Stimulated activated effector memory CD8-positive, alpha-beta T cell treated with anti-CD3 and anti-CD28 coated beads, Interleukin-12 subunit alpha, Interleukin-12 subunit beta, amount 100 ng/mL, for 72 hours (primary cell): ENCODE measurements around the gene RPS3A.
"Not testable (repeated sequence)": the region's sequence is repeated elsewhere in the genome, so short reads cannot be mapped to it uniquely, and the experiment has no call there.

Experiments
- ATAC-seq: fragments of 150-1000 bp; cut with Tn5 transposase; 2 replicates; pipeline ENCODE4 v1.10.0; 2021
- DNase-seq, 2 donors: peaks; one replicate each; pipeline ENCODE4 v3.0.0; 2021 to 2022; ENCODE audit warnings: low spot score in 2 of 2
- H3K27ac Mint-ChIP-seq: one replicate; pipeline ENCODE4 v1.8.0; 2022; ENCODE audit warnings: mild to moderate bottlenecking, mixed read lengths
- H3K36me3 Mint-ChIP-seq: one replicate; pipeline ENCODE4 v1.8.0; 2022; ENCODE audit warnings: mild to moderate bottlenecking, mixed read lengths
- H3K4me1 Mint-ChIP-seq: one replicate; pipeline ENCODE4 v1.8.0; 2022; ENCODE audit warnings: mixed read lengths
- H3K4me3 Mint-ChIP-seq: one replicate; pipeline ENCODE4 v1.8.0; 2022; ENCODE audit warnings: mild to moderate bottlenecking, mixed read lengths
- H3K9me3 Mint-ChIP-seq: one replicate; pipeline ENCODE4 v1.8.0; 2022; ENCODE audit warnings: mixed read lengths

RPS3A gene

DNA sequence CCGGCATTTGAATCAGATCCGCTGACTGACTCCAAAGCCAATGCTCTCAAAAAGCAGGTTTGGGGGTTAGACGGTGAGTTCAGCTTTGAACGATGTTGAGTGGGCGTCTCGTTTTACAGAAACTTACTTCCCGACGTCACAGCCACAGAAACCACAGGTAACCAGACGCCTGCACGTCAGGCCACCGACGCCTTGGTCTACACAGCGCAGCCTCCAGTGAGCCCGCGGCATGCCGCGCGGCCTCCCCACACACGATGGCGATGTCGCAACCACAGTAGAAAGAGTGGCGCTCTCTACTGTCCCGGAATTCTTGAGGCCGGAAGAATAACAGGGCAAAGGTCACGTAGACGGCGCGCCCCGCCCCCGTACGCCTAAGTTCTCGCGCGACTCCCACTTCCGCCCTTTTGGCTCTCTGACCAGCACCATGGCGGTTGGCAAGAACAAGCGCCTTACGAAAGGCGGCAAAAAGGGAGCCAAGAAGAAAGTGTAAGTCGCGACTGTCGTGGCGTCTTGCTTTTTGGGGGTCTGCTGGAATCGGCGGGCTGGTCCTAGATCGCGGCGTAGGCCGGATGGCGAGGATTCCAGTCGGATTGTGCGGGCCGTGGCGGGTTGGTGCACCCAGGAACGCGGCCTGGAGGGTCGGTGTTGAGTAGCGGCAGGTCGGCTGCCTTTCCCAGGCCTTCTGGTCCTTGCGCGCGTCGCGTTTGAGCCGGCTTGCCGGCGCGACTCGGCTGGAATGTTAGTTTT lies at the start of gene RPS3A:
Gene RPS3A, plus strand, starts transcription at position 400 of the 747 bp plus-strand sequence. Its CDS starts 25 bp downstream, at position 425.
- H3K4me3 Mint-ChIP-seq: peak within 1 kb of the TSS; percentile 91
- H3K36me3 Mint-ChIP-seq: peaks cover 56% of the 10 kb centered on the region
- no peaks in the 10 kb centered on the region for H3K9me3 Mint-ChIP-seq
- DNase-seq (peak; percentile 99 to 100), ATAC-seq (peak; percentile 93)
- peaks cover 34% of the 10 kb centered on the region for H3K4me1 Mint-ChIP-seq
- peak within 1 kb of the TSS; percentile 99 for H3K27ac Mint-ChIP-seq

DNA sequence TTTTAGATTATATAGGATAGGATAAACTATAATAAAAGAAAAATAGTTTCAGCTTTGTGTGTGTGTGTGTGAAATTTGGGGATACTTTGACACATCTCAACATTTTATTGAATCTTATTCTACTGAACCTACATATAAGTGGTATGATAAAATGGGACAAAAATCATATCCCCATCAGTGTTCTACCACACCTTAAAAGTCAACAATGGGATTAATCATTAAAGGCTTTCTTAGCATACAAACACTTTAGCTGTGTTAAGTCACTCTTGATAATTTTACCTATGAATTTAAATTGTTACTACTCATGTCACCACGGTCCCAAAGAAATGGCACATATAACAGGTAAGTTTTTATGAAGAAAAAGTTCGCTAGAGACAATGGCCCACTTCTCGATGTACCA lies 46.6 kb upstream of the RPS3A start:
- DNase-seq: no peak
- Mint-ChIP-seq H3K27ac (no peak overlapping the region), H3K4me3 (no peak overlapping the region), H3K36me3 (no peaks in the 10 kb centered on the region), H3K9me3 (no peaks in the 10 kb centered on the region), H3K4me1 (no peaks in the 10 kb centered on the region)
- ATAC-seq: no peak

DNA sequence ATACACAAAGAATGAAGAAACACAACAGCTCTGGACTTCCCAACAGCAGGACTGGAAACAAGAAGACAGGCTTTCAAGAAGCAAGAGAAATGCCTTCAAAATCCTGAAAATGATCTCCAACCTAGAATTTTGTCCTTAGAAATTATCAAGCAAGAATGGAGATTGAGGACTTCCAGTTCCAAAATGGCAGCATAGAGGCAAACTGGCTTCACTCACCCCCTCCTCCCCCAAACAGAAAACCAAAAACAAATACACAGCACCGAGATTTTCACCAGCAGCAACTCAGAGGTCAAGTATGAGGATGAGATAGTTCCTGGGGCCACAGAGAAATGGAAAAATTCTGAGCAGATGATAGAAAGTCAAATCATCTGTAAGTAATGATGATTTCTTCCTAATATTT lies 43.9 kb upstream of the RPS3A start:
- no peak for ATAC-seq
- peaks cover 6% of the 10 kb centered on the region for H3K36me3 Mint-ChIP-seq
- no peak overlapping the region for H3K27ac Mint-ChIP-seq
- DNase-seq: no peak
- H3K4me3 Mint-ChIP-seq: no peak overlapping the region
- no peaks in the 10 kb centered on the region for H3K4me1 Mint-ChIP-seq
- no peaks in the 10 kb centered on the region for H3K9me3 Mint-ChIP-seq

DNA sequence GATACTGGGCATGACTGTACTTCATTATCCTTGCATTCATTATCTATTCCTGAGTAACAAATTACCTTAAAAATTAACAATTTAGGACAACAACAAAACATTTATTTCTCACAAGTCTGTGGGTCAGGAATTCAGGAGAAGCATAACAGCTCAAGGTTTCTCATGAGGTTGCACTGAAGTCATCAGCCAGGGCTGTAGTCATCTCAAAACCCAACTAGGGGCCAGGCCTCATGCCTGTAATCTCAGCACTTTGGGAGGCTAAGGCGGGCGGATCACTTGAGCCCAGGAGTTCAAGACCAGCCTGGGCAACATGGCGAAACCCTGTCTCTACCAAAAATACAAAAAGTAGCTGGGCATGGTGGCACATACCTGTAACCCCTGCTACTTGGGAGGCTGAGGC lies 36.3 kb upstream of the RPS3A start:
- peak; percentile 72 for ATAC-seq
- not testable (repeated sequence) for H3K36me3 Mint-ChIP-seq, H3K4me1 Mint-ChIP-seq, H3K9me3 Mint-ChIP-seq, DNase-seq, H3K4me3 Mint-ChIP-seq
- peak overlapping the region; percentile 43 for H3K27ac Mint-ChIP-seq

DNA sequence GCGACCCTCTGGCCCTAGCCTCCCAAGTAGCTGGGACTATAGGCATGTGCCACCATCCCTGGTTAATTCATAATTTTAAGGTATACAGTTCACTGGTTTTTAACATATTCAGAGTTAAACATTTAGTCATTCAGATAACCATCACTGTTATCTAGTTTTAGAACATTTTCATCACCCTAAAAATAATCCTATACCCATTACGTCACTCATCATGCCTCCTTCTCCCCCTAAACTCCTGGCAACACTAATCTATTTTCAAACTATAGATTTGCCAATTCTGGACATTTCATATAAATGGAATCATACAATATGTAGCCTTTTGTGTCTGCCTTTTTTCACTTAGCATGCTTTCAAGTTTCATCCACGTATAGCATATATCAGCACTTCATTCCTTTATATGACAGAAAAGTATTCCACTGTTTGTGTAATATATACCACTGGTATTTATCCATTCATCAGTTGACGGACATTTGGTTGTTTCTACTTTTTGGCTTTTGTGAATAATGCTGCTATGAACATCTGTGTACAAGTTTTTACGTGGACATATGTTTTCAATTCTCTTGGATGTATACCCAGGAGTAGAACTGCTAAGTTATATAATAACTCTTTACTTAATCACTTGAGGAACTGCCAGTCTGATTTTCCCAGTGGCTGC lies 32.0 kb upstream of the RPS3A start:
- no peak overlapping the region for H3K27ac Mint-ChIP-seq
- no peaks in the 10 kb centered on the region for H3K9me3 Mint-ChIP-seq
- no peaks in the 10 kb centered on the region for H3K36me3 Mint-ChIP-seq
- peaks cover 5% of the 10 kb centered on the region for H3K4me1 Mint-ChIP-seq
- ATAC-seq (no peak), DNase-seq (no peak)
- no peak overlapping the region for H3K4me3 Mint-ChIP-seq

DNA sequence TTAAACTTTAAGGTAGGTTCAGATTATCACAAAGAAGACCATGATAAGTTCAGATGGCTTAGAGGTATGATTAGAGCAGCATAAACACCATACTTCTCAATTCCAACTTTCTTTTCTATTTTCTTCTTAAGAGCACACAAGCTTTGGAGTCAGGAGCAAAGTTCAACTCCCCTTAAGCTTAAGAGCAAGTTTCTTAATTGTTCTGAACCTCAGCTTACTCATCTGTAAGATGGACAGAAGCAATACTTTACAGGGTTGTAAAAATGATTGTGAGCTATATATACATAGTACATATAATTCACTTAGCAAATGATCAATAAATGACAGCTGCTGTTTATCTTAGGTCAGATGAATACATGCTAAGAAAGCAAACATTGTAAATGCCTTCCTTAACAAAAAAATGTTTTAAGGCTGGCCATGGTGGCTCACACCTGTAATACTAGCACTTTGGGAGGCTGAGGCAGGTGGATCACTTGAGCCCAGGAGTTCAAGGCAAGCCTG lies 25.0 kb upstream of the RPS3A start:
- no peaks in the 10 kb centered on the region for H3K4me1 Mint-ChIP-seq
- H3K27ac Mint-ChIP-seq: peak overlapping the region; percentile 68
- DNase-seq (no peak), ATAC-seq (no peak)
- no peaks in the 10 kb centered on the region for H3K36me3 Mint-ChIP-seq
- no peak overlapping the region for H3K4me3 Mint-ChIP-seq
- no peaks in the 10 kb centered on the region for H3K9me3 Mint-ChIP-seq

DNA sequence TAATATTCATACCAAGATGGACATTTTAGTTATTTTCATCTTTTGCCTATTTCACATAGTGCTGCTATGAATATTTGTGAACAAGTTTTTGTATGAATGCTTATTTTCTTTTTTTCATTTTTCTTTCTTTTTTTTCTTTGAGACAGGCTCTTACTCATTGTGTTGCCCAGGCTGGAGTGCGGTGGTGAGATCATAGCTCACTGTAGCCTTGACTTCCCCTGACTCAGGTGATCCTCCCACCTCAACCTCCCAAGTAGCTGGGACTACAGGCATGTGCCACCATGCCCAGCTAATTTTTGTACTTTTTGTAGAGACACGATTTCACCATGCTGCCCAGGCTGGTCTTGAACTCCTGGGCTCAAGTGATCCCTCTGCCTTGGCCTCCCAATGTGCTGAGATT lies 21.4 kb upstream of the RPS3A start:
- not testable (repeated sequence) for H3K4me1 Mint-ChIP-seq

DNA sequence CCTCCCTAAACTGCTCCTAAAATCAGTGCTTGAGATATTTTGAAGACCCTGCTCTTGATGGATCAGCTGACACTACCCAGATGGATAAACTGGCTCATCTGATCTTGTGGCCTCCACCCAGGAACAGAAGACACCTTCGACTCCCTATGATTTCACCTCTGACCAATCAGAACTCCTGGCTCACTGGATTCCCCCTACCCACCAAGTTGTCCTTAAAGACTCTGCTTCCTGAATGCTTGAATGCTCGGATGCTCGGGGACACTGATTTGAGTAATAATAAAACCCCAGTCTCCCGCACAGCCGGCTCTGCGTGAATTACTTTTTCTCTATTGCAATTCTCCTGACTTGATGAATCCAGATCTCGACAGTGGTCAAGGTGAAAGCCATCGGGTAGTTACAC lies 12.0 kb upstream of the RPS3A start:
- H3K36me3 Mint-ChIP-seq: no peaks in the 10 kb centered on the region
- ATAC-seq (no peak), DNase-seq (no peak)
- no peak overlapping the region for H3K4me3 Mint-ChIP-seq
- H3K4me1 Mint-ChIP-seq: no peaks in the 10 kb centered on the region
- H3K9me3 Mint-ChIP-seq: no peaks in the 10 kb centered on the region
- H3K27ac Mint-ChIP-seq: no peak overlapping the region

More for the DNA sequence above, 21.4 kb upstream of the RPS3A start:
- not testable (repeated sequence) for H3K36me3 Mint-ChIP-seq, DNase-seq, H3K9me3 Mint-ChIP-seq, H3K4me3 Mint-ChIP-seq
- peak; percentile 88 for ATAC-seq
- H3K27ac Mint-ChIP-seq: peak overlapping the region; percentile 44

DNA sequence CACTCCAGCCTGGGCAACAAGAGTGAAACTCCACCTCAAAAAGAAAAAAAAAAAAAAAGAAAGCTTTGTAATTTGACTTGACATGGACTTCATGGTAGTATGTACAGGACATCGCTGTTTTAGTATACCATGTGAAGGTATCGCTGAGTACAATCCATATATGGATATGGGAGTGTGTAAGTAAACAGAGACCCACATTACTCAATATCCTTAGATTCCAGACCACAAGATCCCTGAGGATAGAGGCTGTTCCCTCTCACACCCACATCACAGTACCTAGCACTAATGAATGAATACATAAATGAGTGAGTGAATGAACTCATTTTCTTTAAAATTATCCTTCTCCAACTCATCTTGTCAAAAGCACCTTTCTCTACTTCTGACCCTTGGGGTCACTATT lies 8.4 kb upstream of the RPS3A start:
- H3K4me1 Mint-ChIP-seq: peaks cover 11% of the 10 kb centered on the region
- H3K36me3 Mint-ChIP-seq: no peaks in the 10 kb centered on the region
- H3K4me3 Mint-ChIP-seq: no peak overlapping the region
- no peak for ATAC-seq
- no peak overlapping the region for H3K27ac Mint-ChIP-seq
- DNase-seq: no peak
- no peaks in the 10 kb centered on the region for H3K9me3 Mint-ChIP-seq

DNA sequence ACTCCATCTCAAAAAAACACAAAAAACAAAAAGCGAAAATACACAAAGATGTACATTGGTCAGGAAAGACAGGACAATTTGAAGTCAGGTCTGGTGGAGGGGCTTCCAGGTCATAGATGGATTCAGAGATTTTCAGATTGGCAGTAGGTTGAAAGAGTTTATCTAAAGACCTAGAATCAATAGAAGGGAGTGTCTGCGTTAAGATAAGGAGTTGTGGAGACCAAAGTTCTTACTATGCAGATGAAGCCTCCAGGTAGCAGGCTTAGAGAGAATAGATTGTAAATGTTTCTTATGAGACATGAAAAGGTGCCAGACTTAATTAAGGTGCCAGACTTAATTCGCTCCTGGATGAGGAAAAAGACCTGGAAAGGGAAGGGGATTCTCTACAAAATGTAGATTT lies 6.9 kb upstream of the RPS3A start:
- no peak overlapping the region for H3K27ac Mint-ChIP-seq

DNA sequence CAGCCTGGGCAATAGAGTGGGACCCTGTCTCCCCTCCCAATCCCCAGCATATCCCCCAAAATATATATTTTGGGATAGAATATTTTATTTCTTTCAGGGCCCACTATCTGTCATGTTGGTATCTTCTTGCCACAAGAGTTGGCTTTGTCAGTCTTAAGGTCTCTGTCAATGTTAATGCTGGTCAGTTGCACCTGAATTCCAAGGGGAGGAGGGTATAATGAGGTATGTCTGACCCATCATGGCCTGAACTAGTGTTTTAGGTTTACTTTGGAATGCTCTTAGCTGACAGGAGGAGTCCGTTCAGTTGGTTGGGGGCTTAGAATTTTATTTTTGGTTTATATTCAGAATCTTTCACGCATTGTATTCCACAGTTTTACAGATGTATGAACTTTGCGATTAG lies 6.2 kb upstream of the RPS3A start:
- Mint-ChIP-seq H3K4me1 (peaks cover 13% of the 10 kb centered on the region), H3K27ac (no peak overlapping the region), H3K36me3 (no peaks in the 10 kb centered on the region), H3K4me3 (no peak overlapping the region), H3K9me3 (no peaks in the 10 kb centered on the region)
- no peak for DNase-seq
- no peak for ATAC-seq

More for the DNA sequence above, 6.9 kb upstream of the RPS3A start:
- ATAC-seq (no peak), DNase-seq (no peak)
- no peak overlapping the region for H3K4me3 Mint-ChIP-seq
- no peaks in the 10 kb centered on the region for H3K9me3 Mint-ChIP-seq
- H3K36me3 Mint-ChIP-seq: no peaks in the 10 kb centered on the region
- peaks cover 13% of the 10 kb centered on the region for H3K4me1 Mint-ChIP-seq

DNA sequence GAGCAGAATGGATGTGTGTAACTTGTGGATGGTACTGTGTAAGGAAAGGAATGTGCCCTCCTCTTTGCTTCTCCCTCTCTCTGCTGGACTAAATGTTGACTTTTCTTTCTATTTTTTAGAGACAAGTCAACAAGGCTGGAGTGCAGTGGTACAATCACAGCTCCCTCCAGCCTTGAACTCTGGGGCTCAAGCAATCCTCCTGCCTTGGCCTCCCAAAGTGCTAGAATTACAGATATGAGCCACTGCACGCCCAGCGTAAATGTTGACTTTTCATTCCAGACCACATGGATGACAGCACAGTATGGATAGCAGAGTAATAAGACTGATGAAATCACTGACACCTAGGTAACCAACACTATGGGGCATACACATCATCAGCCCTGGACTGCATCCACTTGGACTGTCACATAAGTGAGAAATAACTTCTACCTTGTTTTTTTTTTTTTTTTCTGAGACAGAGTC lies 5.1 kb upstream of the RPS3A start:
- no peak for DNase-seq
- H3K36me3 Mint-ChIP-seq: peaks cover 5% of the 10 kb centered on the region
- H3K9me3 Mint-ChIP-seq: no peaks in the 10 kb centered on the region
- no peak overlapping the region for H3K4me3 Mint-ChIP-seq
- ATAC-seq: no peak
- no peak overlapping the region for H3K27ac Mint-ChIP-seq
- H3K4me1 Mint-ChIP-seq: peaks cover 13% of the 10 kb centered on the region

DNA sequence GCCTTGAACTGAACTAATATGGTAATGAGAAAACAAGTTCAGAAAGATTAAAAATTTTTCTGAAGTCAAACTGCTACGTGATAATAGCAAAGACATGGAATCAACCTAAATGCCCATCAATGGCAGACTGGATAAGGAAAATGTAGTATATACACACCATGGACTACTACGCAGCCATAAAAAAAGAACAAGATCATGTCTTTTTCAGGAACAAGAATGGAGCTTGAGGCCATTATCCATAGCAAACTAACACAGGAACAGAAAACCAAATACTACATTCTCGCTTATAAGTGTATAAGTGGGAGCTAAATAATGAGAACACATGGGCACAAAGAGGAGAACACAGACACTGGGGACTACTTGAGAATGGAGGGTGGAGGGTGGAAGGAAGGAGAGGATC lies 4.3 kb upstream of the RPS3A start:
- Mint-ChIP-seq H3K4me3 (no peak overlapping the region), H3K36me3 (peaks cover 13% of the 10 kb centered on the region), H3K4me1 (peaks cover 14% of the 10 kb centered on the region), H3K9me3 (no peaks in the 10 kb centered on the region), H3K27ac (peak overlapping the region; percentile 1)
- no peak for ATAC-seq
- no peak for DNase-seq

DNA sequence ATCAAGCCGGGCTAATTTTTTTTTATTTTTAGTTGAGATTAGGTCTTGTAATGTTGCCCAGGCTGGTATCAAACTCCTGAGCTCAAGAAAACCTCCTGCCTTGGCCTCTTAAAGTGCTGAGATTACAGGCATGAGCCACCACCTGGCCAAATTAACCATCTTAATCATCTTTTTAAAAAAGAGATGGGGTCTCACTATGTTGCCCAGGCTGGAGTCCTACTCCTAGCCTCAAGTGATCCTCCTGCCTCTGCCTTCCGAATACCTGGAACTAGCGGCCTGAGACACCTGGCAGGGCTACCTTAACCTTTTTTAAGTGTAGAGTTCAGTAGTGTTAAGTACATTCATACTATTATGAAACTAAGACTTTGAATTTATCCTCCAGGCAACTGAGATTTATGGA lies 1.7 kb upstream of the RPS3A start:
- H3K9me3 Mint-ChIP-seq: no peaks in the 10 kb centered on the region
- DNase-seq (no peak), ATAC-seq (no peak)
- H3K4me3 Mint-ChIP-seq: peak overlapping the region; percentile 91
- peaks cover 34% of the 10 kb centered on the region for H3K4me1 Mint-ChIP-seq
- H3K27ac Mint-ChIP-seq: peak overlapping the region; percentile 99
- peaks cover 39% of the 10 kb centered on the region for H3K36me3 Mint-ChIP-seq

DNA sequence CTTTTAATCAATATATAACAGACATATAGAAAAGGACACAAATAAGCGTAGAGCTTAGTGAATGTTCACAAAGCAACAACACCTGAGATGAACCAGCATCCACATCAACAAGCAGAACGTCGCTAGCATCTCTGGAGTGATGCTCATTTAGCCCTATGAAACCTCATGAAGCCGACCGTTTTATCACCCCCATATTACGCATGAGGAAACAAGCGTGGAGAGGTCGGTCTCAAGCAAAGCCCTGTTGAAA lies 524 bp upstream of the RPS3A start:
- peaks cover 34% of the 10 kb centered on the region for H3K4me1 Mint-ChIP-seq
- peak overlapping the region; percentile 99 for H3K27ac Mint-ChIP-seq
- peaks cover 51% of the 10 kb centered on the region for H3K36me3 Mint-ChIP-seq
- H3K9me3 Mint-ChIP-seq: no peaks in the 10 kb centered on the region
- peak overlapping the region; percentile 91 for H3K4me3 Mint-ChIP-seq
- ATAC-seq (peak; percentile 88), DNase-seq (no peak)

DNA sequence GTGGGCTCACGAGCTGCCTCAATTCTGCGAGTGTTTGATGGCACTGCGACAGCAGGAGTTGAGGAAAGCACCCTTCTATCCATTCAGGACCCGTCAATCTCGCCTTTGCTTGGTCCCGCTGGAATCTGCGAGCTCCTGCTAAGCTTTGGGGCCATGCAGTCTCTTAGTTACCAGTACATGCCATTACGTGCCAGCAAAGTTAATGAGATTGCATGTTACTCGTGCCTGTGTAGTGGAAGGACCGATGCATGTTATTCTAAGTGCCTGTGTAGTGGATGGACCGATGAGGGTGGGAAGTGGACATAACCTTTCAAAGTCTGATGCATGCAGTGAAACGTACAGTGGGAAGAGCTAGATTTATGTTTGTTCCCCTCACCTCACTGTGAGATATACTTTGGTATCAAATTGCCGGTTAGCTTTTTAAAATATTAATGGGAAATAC lies 569 bp downstream of the RPS3A start:
- Mint-ChIP-seq H3K9me3 (no peaks in the 10 kb centered on the region), H3K36me3 (peaks cover 62% of the 10 kb centered on the region), H3K27ac (peak overlapping the region; percentile 99), H3K4me3 (peak overlapping the region; percentile 91), H3K4me1 (peaks cover 34% of the 10 kb centered on the region)
- ATAC-seq (no peak), DNase-seq (no peak)
